Raji (cell line): ENCODE results near the gene POU2F2.

Experiments
- POLR2A ChIP-seq: IDR thresholded peaks from 2 replicates; pipeline ENCODE4 v1.6.1; 2011; ENCODE audit warnings: low read depth, low read length, control low read depth; ENCODE audit not compliant: insufficient read depth

Gene POU2F2

GRCh38 chr19:42148266-42148665 is 16.0 kb upstream of the POU2F2 start:
- TF ChIP-seq POLR2A: no peak

GRCh38 chr19:42143341-42144234 is 11.3 kb upstream of the POU2F2 start:
- no peak for TF ChIP-seq POLR2A

GRCh38 chr19:42140125-42140754 is 8.0 kb upstream of the POU2F2 start:
- no peak for TF ChIP-seq POLR2A

GRCh38 chr19:42134535-42135070 is 2.4 kb upstream of the POU2F2 start:
- TF ChIP-seq POLR2A: no peak

GRCh38 chr19:42132851-42133528 is 744 bp upstream of the POU2F2 start:
- peak; percentile 90 for TF ChIP-seq POLR2A

GRCh38 chr19:42131149-42132029 is 857 bp downstream of the POU2F2 start:
- peak; percentile 23; the same call in 1 of the 2 replicates for TF ChIP-seq POLR2A

GRCh38 chr19:42130254-42130573 is 2.0 kb downstream of the POU2F2 start:
- TF ChIP-seq POLR2A: no peak

- TF ChIP-seq POLR2A: peak; percentile 77
Measured at GRCh38 chr19:42129399-42130253, 2.6 kb downstream of the POU2F2 start.

GRCh38 chr19:42126574-42126973 is 5.7 kb downstream of the POU2F2 start:
- TF ChIP-seq POLR2A: no peak

- TF ChIP-seq POLR2A: no peak
Measured at GRCh38 chr19:42125536-42125935, 6.7 kb downstream of the POU2F2 start.

- TF ChIP-seq POLR2A: no peak
Measured at GRCh38 chr19:42124386-42124901, 7.8 kb downstream of the POU2F2 start.

GRCh38 chr19:42123765-42124164 is 8.5 kb downstream of the POU2F2 start:
- no peak for TF ChIP-seq POLR2A
